SK-N-SH (cell line): Measurements from ENCODE around the gene TANGO6. TPM values are rescaled to one million over a fixed set of nuclear protein-coding genes. Genes with fewer than 3 reads are reported as not detected.

Experiments
- CTCF ChIA-PET: fragments of 300-600, 350-600 bp; formaldehyde crosslinking; extraction: SDS; loops from one replicate; lab custom pipeline; 2021; lab: Yijun Ruan, JAX
- POLR2A ChIA-PET: fragments of 350-600 bp; sonication (Branson Sonifier 250); formaldehyde crosslinking; extraction: SDS; loops from one replicate; lab custom pipeline; 2020; ENCODE audit warnings: antibody characterized with exemption, inconsistent platforms; lab: Yijun Ruan, JAX
- DNase-seq: peaks from one replicate; pipeline ENCODE4 v3.0.0; 2012
- H2AFZ ChIP-seq: fragments of 200-600 bp; sonication (generic); 2 replicates; pipeline ENCODE4 v1.8.1; 2016; ENCODE audit warnings: antibody characterized with exemption, mild to moderate bottlenecking, low read depth
- H3F3A ChIP-seq: fragments of 200-600 bp; sonication (generic); replicated peaks from 2 replicates; pipeline ENCODE3; 2016; ENCODE audit warnings: antibody characterized with exemption, mild to moderate bottlenecking; ENCODE audit not compliant: insufficient read depth
- H3K27ac ChIP-seq, 2 experiments: fragments of 200-500 bp in 1 of 2; fragments of 200-600 bp in 1 of 2; sonication (Bioruptor generic) in 1 of 2; sonication (generic), shearing (Covaris generic) in 1 of 2; 2 replicates each; pipeline versions ENCODE4 v1.5.1 to v1.6.1; 2014 to 2016; ENCODE audit warnings: low read depth in 2 of 2, inconsistent platforms in 1 of 2, low read length in 1 of 2, mild to moderate bottlenecking in 1 of 2, mixed read lengths in 1 of 2
- H3K27me3 ChIP-seq: fragments of 200-600 bp; sonication (generic), shearing (Covaris generic); 2 replicates; pipeline ENCODE4 v1.6.1; 2016; ENCODE audit warnings: mixed run types; ENCODE audit not compliant: insufficient read depth
- H3K36me3 ChIP-seq, 2 experiments: fragments of 200-500 bp in 1 of 2; fragments of 200-600 bp in 1 of 2; sonication (Bioruptor generic) in 1 of 2; sonication (generic) in 1 of 2; replicated peaks in 1 of 2; 2 replicates each; pipeline versions ENCODE3 to v1.5.1; 2014 to 2016; ENCODE audit warnings: low read length in 1 of 2, mild to moderate bottlenecking in 1 of 2; ENCODE audit not compliant: insufficient read depth in 2 of 2, control insufficient read depth in 1 of 2
- H3K4me1 ChIP-seq, 2 experiments: fragments of 200-500 bp in 1 of 2; fragments of 200-600 bp in 1 of 2; sonication (Bioruptor generic) in 1 of 2; sonication (generic), shearing (Covaris generic) in 1 of 2; 2 replicates each; pipeline versions ENCODE4 v1.5.1 to v1.6.1; 2014 to 2016; ENCODE audit warnings: low read depth in 1 of 2, low read length in 1 of 2, mixed run types in 1 of 2; ENCODE audit not compliant: insufficient read depth in 2 of 2, control insufficient read depth in 1 of 2
- H3K4me2 ChIP-seq: fragments of 200-600 bp; sonication (generic), shearing (Covaris generic); 2 replicates; pipeline ENCODE4 v1.6.1; 2017; ENCODE audit warnings: mixed run types
- H3K4me3 ChIP-seq, 2 experiments: fragments of 200-500 bp in 1 of 2; fragments of 200-600 bp in 1 of 2; sonication (Bioruptor generic) in 1 of 2; sonication (generic), shearing (Covaris generic) in 1 of 2; 2 replicates each; pipeline versions ENCODE4 v1.5.1 to v1.8.1; 2014 to 2016; ENCODE audit warnings: low read depth in 2 of 2, inconsistent platforms in 1 of 2, low read length in 1 of 2, mild to moderate bottlenecking in 1 of 2, mixed read lengths in 1 of 2, moderate library complexity in 1 of 2
- H3K79me2 ChIP-seq: fragments of 200-600 bp; sonication (generic); 2 replicates; pipeline ENCODE4 v1.8.1; 2017; ENCODE audit warnings: mild to moderate bottlenecking; ENCODE audit not compliant: insufficient read depth
- H3K9ac ChIP-seq: fragments of 200-600 bp; sonication (generic); 2 replicates; pipeline ENCODE4 v1.6.1; 2017; ENCODE audit warnings: mixed run types
- H3K9me2 ChIP-seq: fragments of 200-600 bp; sonication (generic); 2 replicates; pipeline ENCODE4 v1.6.1; 2017; ENCODE audit warnings: mixed run types
- H3K9me3 ChIP-seq: fragments of 200-600 bp; sonication (generic); 2 replicates; pipeline ENCODE4 v1.6.1; 2017; ENCODE audit warnings: mixed run types, mild to moderate bottlenecking, moderate library complexity
- H4K20me1 ChIP-seq: fragments of 200-600 bp; sonication (generic); 2 replicates; pipeline ENCODE4 v1.6.1; 2017; ENCODE audit warnings: mild to moderate bottlenecking, mixed run types; ENCODE audit not compliant: insufficient read depth
- CHD2 ChIP-seq: fragments of 150-350 bp; IDR thresholded peaks from 2 replicates; pipeline ENCODE4 v1.6.1; 2018; ENCODE audit warnings: low read length; ENCODE audit not compliant: partially characterized antibody
- CTCF ChIP-seq: fragments of 200-600 bp; sonication (generic); IDR thresholded peaks from 2 replicates; pipeline ENCODE4 v1.6.1; 2017; ENCODE audit warnings: antibody characterized with exemption, mild to moderate bottlenecking, moderate library complexity
- EZH2phosphoT487 ChIP-seq: fragments of 200-600 bp; sonication (generic); IDR thresholded peaks from 2 replicates; pipeline ENCODE4 v1.6.1; 2017; ENCODE audit warnings: low read depth, mixed run types, mild to moderate bottlenecking, antibody characterized with exemption, moderate library complexity, borderline replicate concordance
- FOXM1 ChIP-seq: IDR thresholded peaks from 2 replicates; pipeline ENCODE4 v1.4.0; 2012; ENCODE audit warnings: low read depth, mild to moderate bottlenecking
- GABPA ChIP-seq: IDR thresholded peaks from 2 replicates; pipeline ENCODE4 v1.4.0; 2012; ENCODE audit warnings: low read depth, mild to moderate bottlenecking
- IRF3 ChIP-seq: fragments of 150-350 bp; IDR thresholded peaks from 2 replicates; pipeline ENCODE4 v1.6.1; 2016; ENCODE audit warnings: mild to moderate bottlenecking, low read depth, low read length
- JUND ChIP-seq: IDR thresholded peaks from 2 replicates; pipeline ENCODE4 v1.4.0; 2012
- MEF2A ChIP-seq: IDR thresholded peaks from 2 replicates; pipeline ENCODE4 v1.4.0; 2012; ENCODE audit warnings: low read depth, borderline replicate concordance
- MXI1 ChIP-seq: IDR thresholded peaks from 2 replicates; pipeline ENCODE4 v1.6.1; 2012; ENCODE audit warnings: mild to moderate bottlenecking, low read depth, low read length, improper control_type of control experiment
- NFIC ChIP-seq: IDR thresholded peaks from 2 replicates; pipeline ENCODE4 v1.4.0; 2012; ENCODE audit warnings: borderline replicate concordance
- POLR2AphosphoS5 ChIP-seq: IDR thresholded peaks from 2 replicates; pipeline ENCODE4 v1.6.1; 2012; ENCODE audit warnings: low read depth, low read length
- RAD21 ChIP-seq: IDR thresholded peaks from 2 replicates; pipeline ENCODE4 v1.6.1; 2012; ENCODE audit warnings: mild to moderate bottlenecking, low read length
- RCOR1 ChIP-seq: fragments of 150-350 bp; IDR thresholded peaks from 2 replicates; pipeline ENCODE4 v1.6.1; 2017; ENCODE audit warnings: antibody characterized with exemption, low read length
- RFX5 ChIP-seq: IDR thresholded peaks from 2 replicates; pipeline ENCODE4 v1.6.1; 2012; ENCODE audit warnings: mild to moderate bottlenecking, improper control_type of control experiment, low read length
- RXRA ChIP-seq: IDR thresholded peaks from 2 replicates; pipeline ENCODE4 v1.4.0; 2012; ENCODE audit warnings: low read depth, mild to moderate bottlenecking, borderline replicate concordance
- TCF12 ChIP-seq: IDR thresholded peaks from 2 replicates; pipeline ENCODE4 v1.4.0; 2012
- TEAD4 ChIP-seq: IDR thresholded peaks from 2 replicates; pipeline ENCODE4 v1.4.0; 2012; ENCODE audit warnings: mild to moderate bottlenecking, borderline replicate concordance; ENCODE audit not compliant: insufficient read depth
- YY1 ChIP-seq: IDR thresholded peaks from 2 replicates; pipeline ENCODE4 v1.4.0; 2012; ENCODE audit warnings: low read depth, mild to moderate bottlenecking
- WGBS: methylation state at CpG from one replicate; pipeline ENCODE4 v1.1.6; 2017; ENCODE audit warnings: low lambda C conversion rate; 5-methylcytosine and 5-hydroxymethylcytosine counted together
- polyA plus RNA-seq, 3 experiments: library from polyadenylated mRNA; depleted of rRNA; stranded (reverse); fragments of >200 nt; gene quantifications; 2 replicates each; pipeline ENCODE4 v1.2.3, GENCODE V29; 2012
- TF ChIP-seq, protein P1 (sequence below): fragments of 150-350 bp; IDR thresholded peaks from 2 replicates; pipeline ENCODE4 v1.6.1; 2017; ENCODE audit warnings: antibody characterized with exemption, low read length, low read depth, borderline replicate concordance
- TF ChIP-seq, protein P2 (sequence below): IDR thresholded peaks from 2 replicates; pipeline ENCODE4 v1.4.0; 2012; ENCODE audit warnings: low read depth, borderline replicate concordance

Gene TANGO6
- polyA plus RNA-seq, 1 of the 3 experiments (the other 2 are of a cell fraction): 5.5 TPM

DNA sequence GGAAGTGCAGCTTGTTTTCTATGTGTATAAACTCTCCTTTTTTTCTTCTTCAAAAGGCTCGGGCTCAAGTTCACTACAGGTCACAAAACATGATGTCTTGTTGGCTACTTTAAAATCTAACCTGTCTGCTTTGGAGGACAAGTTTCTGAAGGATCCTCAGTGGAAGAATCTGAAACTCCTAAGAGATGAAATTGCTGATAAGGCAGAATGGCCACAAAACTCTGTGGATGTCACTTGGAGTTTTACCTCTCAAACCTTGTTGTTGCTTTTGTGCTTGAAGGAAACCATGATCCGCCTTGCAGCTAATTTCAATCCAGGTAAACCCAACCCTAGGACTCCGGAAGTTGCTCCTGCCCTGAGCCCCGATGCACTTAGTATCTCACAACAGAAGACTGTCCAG, 16.5 kb downstream of the TANGO6 start:
- no peak for TF ChIP-seq IRF3
- no peak for TF ChIP-seq MXI1
- TF ChIP-seq CTCF: no peak
- TF ChIP-seq RXRA: no peak
- TF ChIP-seq CHD2: no peak
- no peak for TF ChIP-seq TCF12
- TF ChIP-seq, protein P1, sequence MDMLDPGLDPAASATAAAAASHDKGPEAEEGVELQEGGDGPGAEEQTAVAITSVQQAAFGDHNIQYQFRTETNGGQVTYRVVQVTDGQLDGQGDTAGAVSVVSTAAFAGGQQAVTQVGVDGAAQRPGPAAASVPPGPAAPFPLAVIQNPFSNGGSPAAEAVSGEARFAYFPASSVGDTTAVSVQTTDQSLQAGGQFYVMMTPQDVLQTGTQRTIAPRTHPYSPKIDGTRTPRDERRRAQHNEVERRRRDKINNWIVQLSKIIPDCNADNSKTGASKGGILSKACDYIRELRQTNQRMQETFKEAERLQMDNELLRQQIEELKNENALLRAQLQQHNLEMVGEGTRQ: no peak
- no peak for TF ChIP-seq FOXM1
- no peak for TF ChIP-seq RFX5
- no peak for TF ChIP-seq TEAD4
- TF ChIP-seq YY1: no peak
- no peak for TF ChIP-seq RAD21
- TF ChIP-seq, protein P2, sequence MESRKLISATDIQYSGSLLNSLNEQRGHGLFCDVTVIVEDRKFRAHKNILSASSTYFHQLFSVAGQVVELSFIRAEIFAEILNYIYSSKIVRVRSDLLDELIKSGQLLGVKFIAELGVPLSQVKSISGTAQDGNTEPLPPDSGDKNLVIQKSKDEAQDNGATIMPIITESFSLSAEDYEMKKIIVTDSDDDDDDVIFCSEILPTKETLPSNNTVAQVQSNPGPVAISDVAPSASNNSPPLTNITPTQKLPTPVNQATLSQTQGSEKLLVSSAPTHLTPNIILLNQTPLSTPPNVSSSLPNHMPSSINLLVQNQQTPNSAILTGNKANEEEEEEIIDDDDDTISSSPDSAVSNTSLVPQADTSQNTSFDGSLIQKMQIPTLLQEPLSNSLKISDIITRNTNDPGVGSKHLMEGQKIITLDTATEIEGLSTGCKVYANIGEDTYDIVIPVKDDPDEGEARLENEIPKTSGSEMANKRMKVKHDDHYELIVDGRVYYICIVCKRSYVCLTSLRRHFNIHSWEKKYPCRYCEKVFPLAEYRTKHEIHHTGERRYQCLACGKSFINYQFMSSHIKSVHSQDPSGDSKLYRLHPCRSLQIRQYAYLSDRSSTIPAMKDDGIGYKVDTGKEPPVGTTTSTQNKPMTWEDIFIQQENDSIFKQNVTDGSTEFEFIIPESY: no peak
- TF ChIP-seq GABPA: no peak
- no peak for TF ChIP-seq MEF2A
- no peak for TF ChIP-seq POLR2AphosphoS5
- TF ChIP-seq NFIC: no peak
- TF ChIP-seq RCOR1: no peak
- TF ChIP-seq JUND: no peak
- TF ChIP-seq EZH2phosphoT487: no peak
- TF ChIP-seq, all 33 proteins: peak for 0
- Histone ChIP-seq H3F3A (no peaks in the 10 kb centered on the region), H3K4me1 (no peaks in the 10 kb centered on the region), H2AFZ (no peak overlapping the region), H3K4me3 (no peak overlapping the region), H3K9me2 (no peaks in the 10 kb centered on the region), H3K79me2 (peaks cover 27% of the 10 kb centered on the region), H3K9ac (no peak overlapping the region), H3K27ac (no peak overlapping the region), H4K20me1 (no peaks in the 10 kb centered on the region), H3K9me3 (no peaks in the 10 kb centered on the region), H3K36me3 (peaks cover 0 to 12% of the 10 kb centered on the region in 2 experiments), H3K4me2 (no peak overlapping the region), H3K27me3 (no peaks in the 10 kb centered on the region)
- no peak for DNase-seq
- CTCF ChIA-PET: interaction anchor here (1.0 to 2.5 kb wide), 2 partner anchors 12 to 17 kb away, joined by 3 to 11 read pairs; partner anchors contain the start of gene TANGO6
- POLR2A ChIA-PET: no interaction called here
- whole genome bisulfite sequencing: 100% methylated on average over 4 of the region's 4 CpGs
